ENCODE data around the gene OR9A4.

OR9A4 gene

DNA sequence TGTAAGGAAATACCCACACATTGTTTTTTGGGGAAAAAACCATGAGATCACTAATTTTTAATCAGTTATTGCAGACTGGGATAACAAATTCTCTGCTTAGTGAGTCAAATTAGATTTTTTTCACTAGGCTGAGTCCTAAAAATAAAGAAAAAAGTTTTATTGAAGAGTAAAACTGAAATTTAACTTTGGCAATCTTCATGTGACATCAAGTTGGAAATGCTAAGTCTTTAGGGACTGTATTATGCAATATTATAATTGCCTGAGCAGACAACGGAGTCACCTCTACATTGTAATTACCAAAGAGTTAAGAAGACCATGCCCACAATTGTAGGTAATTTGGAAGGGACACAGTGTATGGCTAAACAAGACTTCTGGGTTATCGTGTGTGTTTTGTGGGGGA, 32.8 kb downstream of the OR9A4 start:
- peak; percentile 23 to 24 for DNase-seq

GRCh38 chr7:141949451-141949850, 33.3 kb downstream of the OR9A4 start:
- no peak for DNase-seq

DNA sequence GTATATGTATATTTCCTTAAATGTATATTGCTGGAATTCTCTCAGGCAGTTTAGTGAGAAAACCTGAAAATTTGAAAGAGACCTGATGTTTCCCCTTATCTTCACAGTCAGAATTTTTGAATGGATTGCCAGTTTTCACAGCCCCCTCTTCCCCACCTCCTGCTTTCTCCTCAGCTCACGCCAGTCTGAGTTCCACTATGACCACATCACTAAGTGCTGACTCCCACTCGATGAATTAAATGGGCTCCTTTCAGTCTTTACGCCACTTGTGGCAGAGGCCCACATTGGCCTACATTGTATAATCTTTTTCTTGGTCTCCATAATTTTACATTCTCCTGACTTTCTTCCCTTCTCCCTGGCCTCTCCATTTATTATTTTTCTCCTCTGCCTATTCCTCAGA, 33.7 kb downstream of the OR9A4 start:
- no peak for DNase-seq

DNA sequence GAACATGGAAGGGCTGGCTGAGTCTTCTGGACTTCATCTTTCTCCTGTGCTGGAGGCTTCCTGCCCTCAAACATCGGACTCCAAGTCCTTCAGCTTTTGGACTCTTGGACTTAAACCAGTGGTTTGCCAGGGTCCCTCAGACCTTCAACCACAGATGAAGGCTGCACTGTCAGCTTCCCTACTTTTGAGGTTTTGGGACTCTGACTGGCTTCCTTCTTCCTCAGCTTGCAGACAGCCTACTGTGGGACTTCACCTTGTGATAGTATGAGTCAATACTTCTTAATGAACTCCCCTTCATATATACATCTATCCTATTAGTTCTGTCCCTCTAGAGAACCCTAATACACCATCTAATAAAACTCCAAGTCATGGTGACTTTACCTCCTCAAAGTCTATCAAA, 34.6 kb downstream of the OR9A4 start:
- peak; percentile 24 to 34 for DNase-seq

GRCh38 chr7:141952461-141952860, 36.3 kb downstream of the OR9A4 start:
- DNase-seq: no peak

DNA sequence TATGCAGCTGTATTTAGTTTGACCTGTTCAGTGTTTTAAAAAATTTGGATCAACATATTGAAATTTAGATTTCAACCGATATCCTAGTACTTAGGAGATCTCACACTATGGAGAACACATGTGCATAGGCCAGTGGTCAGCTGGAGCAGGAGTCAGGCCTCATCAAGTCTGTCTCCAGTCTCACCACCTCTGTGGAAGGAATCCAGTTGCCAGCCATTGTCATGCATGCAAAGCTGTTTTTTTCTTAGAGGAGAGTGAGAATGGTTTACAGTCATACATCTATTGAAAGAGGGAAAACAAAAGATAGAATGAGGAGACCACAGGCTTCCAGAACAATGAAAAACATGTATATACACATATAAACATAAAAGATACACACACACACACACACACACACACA, 38.1 kb downstream of the OR9A4 start:
- no peak for DNase-seq

- peak; percentile 94 to 97 for DNase-seq
These were observed 39.9 kb downstream of the OR9A4 start for GRCh38 chr7:141956084-141956483.

GRCh38 chr7:141960687-141961422, 44.7 kb downstream of the OR9A4 start:
- peak; percentile 89 to 92 for DNase-seq

All from AML-193 (cell line).